ENCODE measurements around the gene SLC25A51.

DNA sequence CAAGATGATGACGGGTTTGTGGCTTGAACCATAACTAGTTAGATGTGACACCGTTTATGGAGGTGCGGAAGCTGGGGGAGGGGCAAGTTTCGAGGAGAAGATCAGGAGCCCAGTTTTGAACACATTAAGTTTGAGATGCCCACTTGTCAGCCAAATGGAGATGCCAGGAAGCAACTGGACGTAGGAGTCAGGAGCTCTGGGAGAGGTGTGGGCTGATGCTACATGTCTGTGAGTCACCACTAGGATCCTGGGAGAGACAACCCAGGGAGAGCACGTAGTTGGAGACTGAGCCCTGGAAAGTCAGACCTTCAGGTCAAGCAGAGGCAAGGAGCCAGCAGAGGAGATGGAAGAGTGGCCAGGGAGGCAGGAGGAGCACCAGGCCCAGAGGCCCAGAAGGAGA, 48.8 kb upstream of the SLC25A51 start:
- TF ChIP-seq POLR2A (IDR thresholded peaks at IDR 0.05) (no peak), CTCF (IDR thresholded peaks at IDR 0.05) (no peak)
